Activated CD8-positive, alpha-beta T cell treated with anti-CD3 and anti-CD28 coated beads for 36 hours (primary cell): Measurements from ENCODE around the gene NOM1. TPM values are rescaled to one million over a fixed set of nuclear protein-coding genes. Genes with fewer than 3 reads are reported as not detected.
"Not testable (repeated sequence)": the region's sequence is repeated elsewhere in the genome, so short reads cannot be mapped to it uniquely, and the experiment has no call there.

Experiments
- ATAC-seq: fragments of 200-7000 bp; cut with Tn5 transposase; one replicate; pipeline ENCODE4 v1.10.0; 2021; ENCODE audit warnings: mild to moderate bottlenecking, moderate library complexity
- CTCF ChIA-PET: fragments of 350-600 bp; sonication (Branson Sonifier 250); formaldehyde crosslinking; loops from one replicate; lab custom pipeline; 2021; ENCODE audit warnings: antibody characterized with exemption; lab: Charles Lee
- POLR2A ChIA-PET: fragments of 350-600 bp; sonication (Branson Sonifier 250); formaldehyde crosslinking; loops from one replicate; lab custom pipeline; 2021; ENCODE audit warnings: antibody characterized with exemption; lab: Charles Lee
- DNase-seq: peaks from one replicate; pipeline ENCODE4 v3.0.0-alpha.2; 2020
- H3K27ac Mint-ChIP-seq: one replicate; pipeline ENCODE4 v1.8.0; 2021; ENCODE audit warnings: mild to moderate bottlenecking, mixed read lengths
- H3K27me3 Mint-ChIP-seq: one replicate; pipeline ENCODE4 v1.8.0; 2021; ENCODE audit warnings: mixed read lengths
- H3K36me3 Mint-ChIP-seq: one replicate; pipeline ENCODE4 v1.8.0; 2021; ENCODE audit warnings: low read depth, mixed read lengths
- H3K4me1 Mint-ChIP-seq: one replicate; pipeline ENCODE4 v1.8.0; 2021; ENCODE audit warnings: low read depth, mixed read lengths
- H3K4me3 Mint-ChIP-seq: one replicate; pipeline ENCODE4 v1.8.0; 2021; ENCODE audit warnings: mild to moderate bottlenecking, moderate library complexity, mixed read lengths
- H3K9me3 Mint-ChIP-seq: one replicate; pipeline ENCODE4 v1.8.0; 2021; ENCODE audit warnings: mixed read lengths
- intact Hi-C: fragments of 100-400 bp; cut with micrococcal nuclease; formaldehyde crosslinking; loops from one replicate; pipeline ENCODE4 v1.10.0; 2022
- total RNA-seq, 2 experiments: library from RNA; stranded (reverse); gene quantifications; one replicate each; pipeline ENCODE4 v1.2.3, GENCODE V29; 2021
- TF ChIP-seq, protein P1 (sequence below): fragments of 200-600 bp; IDR thresholded peaks from one replicate; pipeline ENCODE4 v1.8.0; 2022; ENCODE audit warnings: antibody characterized with exemption, mild to moderate bottlenecking

The NOM1 gene
- total RNA-seq, 2 experiments from 2014 or later = 32.4 to 34.0 TPM

DNA sequence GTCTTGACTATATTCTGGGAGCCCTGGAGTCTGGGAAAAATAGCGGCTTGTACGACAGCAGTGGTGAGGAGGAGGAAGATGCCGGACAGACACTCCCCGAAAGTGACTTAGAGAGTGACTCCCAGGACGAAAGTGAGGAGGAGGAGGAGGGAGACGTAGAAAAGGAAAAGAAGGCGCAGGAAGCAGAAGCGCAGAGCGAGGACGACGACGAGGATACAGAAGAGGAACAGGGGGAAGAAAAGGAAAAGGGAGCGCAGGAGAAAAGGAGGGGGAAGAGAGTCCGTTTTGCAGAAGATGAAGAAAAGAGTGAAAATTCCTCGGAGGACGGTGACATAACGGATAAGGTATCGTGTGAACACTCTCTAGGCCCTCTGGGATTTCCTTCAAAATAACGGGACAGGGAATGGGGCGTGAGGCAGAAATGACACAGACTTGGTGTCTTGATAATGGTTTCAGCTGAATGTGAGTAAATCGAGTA lies 908 bp downstream of the NOM1 start:
- ChIA-PET POLR2A (interaction anchor here (0.6 to 4.5 kb wide), 12 partner anchors 8 to 186 kb away, joined by 3 to 20 read pairs (median 4); partner anchors contain the start of gene LMBR1), CTCF (interaction anchor here (0.6 to 4.1 kb wide), 16 partner anchors 8 to 437 kb away, joined by 3 to 29 read pairs (median 4); partner anchors contain the start of gene LMBR1)
- intact Hi-C loops = no loop called here
- peak overlapping the region; percentile 78 for H3K27ac Mint-ChIP-seq
- DNase-seq (no peak), ATAC-seq (no peak)
- TF ChIP-seq, protein P1, sequence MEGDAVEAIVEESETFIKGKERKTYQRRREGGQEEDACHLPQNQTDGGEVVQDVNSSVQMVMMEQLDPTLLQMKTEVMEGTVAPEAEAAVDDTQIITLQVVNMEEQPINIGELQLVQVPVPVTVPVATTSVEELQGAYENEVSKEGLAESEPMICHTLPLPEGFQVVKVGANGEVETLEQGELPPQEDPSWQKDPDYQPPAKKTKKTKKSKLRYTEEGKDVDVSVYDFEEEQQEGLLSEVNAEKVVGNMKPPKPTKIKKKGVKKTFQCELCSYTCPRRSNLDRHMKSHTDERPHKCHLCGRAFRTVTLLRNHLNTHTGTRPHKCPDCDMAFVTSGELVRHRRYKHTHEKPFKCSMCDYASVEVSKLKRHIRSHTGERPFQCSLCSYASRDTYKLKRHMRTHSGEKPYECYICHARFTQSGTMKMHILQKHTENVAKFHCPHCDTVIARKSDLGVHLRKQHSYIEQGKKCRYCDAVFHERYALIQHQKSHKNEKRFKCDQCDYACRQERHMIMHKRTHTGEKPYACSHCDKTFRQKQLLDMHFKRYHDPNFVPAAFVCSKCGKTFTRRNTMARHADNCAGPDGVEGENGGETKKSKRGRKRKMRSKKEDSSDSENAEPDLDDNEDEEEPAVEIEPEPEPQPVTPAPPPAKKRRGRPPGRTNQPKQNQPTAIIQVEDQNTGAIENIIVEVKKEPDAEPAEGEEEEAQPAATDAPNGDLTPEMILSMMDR = no peak
- peaks cover 30% of the 10 kb centered on the region for H3K4me1 Mint-ChIP-seq
- peak overlapping the region; percentile 96 for H3K4me3 Mint-ChIP-seq
- peaks cover 41% of the 10 kb centered on the region for H3K36me3 Mint-ChIP-seq
- H3K9me3 Mint-ChIP-seq = no peaks in the 10 kb centered on the region
- H3K27me3 Mint-ChIP-seq = peaks cover 1% of the 10 kb centered on the region

DNA sequence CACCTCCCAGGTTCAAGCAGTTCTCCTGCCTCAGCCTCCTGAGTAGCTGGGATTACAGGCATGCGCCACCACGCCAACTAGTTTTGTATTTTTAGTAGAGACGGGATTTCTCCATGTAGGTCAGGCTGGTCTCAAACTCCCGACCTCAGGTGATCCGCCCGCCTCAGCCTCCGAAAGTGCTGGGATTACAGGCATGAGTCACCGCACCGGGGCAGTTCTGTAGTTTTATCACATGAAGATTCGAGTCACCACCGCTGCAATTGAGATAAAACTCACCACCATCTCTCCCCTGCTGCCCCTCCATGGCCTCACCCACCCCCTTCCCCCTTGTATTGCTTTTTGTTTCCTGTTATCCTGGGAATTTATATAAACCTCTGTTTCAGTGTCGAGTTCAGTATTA lies 3.7 kb downstream of the NOM1 start:
- Mint-ChIP-seq H3K36me3 (peaks cover 55% of the 10 kb centered on the region), H3K4me1 (peaks cover 40% of the 10 kb centered on the region)
- H3K27ac Mint-ChIP-seq, intact Hi-C loops, ATAC-seq, H3K4me3 Mint-ChIP-seq, H3K27me3 Mint-ChIP-seq, DNase-seq, POLR2A ChIA-PET, H3K9me3 Mint-ChIP-seq: not testable (repeated sequence)
- CTCF ChIA-PET = interaction anchor here (0.7 kb wide), 1 partner anchor 403 kb away, joined by 3 read pairs; no protein-coding TSS in a partner anchor

DNA sequence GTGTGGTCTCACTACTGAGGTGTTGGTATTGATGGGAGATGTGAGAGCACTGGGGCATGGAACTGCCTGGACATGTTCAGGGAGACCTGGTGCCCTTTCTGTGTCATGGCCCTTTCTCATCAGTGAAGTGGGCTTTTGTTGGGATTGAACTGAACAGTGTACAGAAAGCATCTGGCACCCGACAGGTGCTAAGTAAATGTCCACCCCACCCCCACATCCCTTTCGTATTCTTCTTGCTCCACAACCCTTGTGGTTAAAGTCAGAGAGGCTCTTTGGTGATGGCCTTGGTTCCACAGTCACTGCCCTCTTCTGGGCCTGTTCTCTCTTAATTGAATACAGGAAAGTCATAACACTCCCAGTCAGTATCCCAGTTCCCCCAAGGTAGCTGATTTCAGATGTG lies 5.4 kb downstream of the NOM1 start:
- intact Hi-C loops = no loop called here
- Mint-ChIP-seq H3K9me3 (no peaks in the 10 kb centered on the region), H3K36me3 (peaks cover 66% of the 10 kb centered on the region), H3K27ac (no peak overlapping the region), H3K4me3 (no peak overlapping the region), H3K4me1 (peaks cover 40% of the 10 kb centered on the region), H3K27me3 (no peaks in the 10 kb centered on the region)
- CTCF ChIA-PET = no interaction called here
- no peak for DNase-seq
- POLR2A ChIA-PET = interaction anchor here (1.4 kb wide), 1 partner anchor 11 kb away, joined by 3 read pairs; no protein-coding TSS in a partner anchor
- TF ChIP-seq, protein P1 = no peak
- no peak for ATAC-seq

DNA sequence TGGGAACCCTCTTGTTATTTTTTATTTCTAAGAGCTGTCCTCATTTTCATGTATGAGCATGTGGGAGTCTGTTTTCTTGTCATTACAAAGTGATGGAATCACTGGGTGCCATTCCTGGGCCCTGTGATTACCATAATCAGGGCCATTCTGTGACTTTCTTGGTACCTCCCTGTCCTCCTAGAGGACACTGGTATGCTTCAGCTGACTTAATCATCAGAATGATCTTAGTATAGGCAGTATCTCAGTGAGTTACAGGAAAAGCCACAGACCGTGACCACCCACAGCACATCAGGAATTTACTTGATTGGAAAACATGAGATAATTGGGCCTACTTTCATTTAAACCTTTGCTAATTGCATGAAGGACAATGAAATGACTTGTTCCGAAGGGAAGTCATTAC lies 7.2 kb downstream of the NOM1 start:
- POLR2A ChIA-PET = no interaction called here
- peak overlapping the region; percentile 11 for H3K27ac Mint-ChIP-seq
- CTCF ChIA-PET = no interaction called here
- no peak overlapping the region for H3K4me3 Mint-ChIP-seq
- ATAC-seq (no peak), DNase-seq (no peak)
- H3K27me3 Mint-ChIP-seq = no peaks in the 10 kb centered on the region
- intact Hi-C loops = no loop called here
- TF ChIP-seq, protein P1 = no peak
- H3K4me1 Mint-ChIP-seq = peaks cover 32% of the 10 kb centered on the region
- peaks cover 69% of the 10 kb centered on the region for H3K36me3 Mint-ChIP-seq
- no peaks in the 10 kb centered on the region for H3K9me3 Mint-ChIP-seq

DNA sequence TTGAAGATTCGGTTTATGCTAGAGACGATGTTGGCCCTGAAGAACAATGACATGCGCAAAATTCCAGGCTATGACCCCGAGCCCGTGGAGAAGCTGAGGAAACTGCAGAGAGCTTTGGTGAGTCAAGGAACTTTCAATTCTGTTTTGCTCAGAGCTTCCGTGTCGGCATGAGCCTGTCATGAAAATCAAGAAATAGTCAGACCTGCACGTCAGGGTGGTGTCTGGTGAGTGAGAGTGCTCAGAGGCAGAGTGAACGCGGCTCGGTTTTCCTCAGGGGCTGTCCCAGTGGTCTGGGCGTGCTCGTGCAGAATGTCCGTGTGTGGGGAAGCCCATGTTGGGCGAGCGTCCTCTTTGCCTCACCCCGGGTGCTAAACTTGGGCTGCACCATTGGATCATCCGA lies 12.6 kb downstream of the NOM1 start:
- intact Hi-C loops = no loop called here
- no peaks in the 10 kb centered on the region for H3K27me3 Mint-ChIP-seq
- TF ChIP-seq, protein P1 = no peak
- ChIA-PET POLR2A (interaction anchor here (1.2 kb wide), 1 partner anchor 10 kb away, joined by 3 read pairs; no protein-coding TSS in a partner anchor), CTCF (no interaction called here)
- no peak overlapping the region for H3K27ac Mint-ChIP-seq
- H3K4me1 Mint-ChIP-seq = no peaks in the 10 kb centered on the region
- peaks cover 59% of the 10 kb centered on the region for H3K36me3 Mint-ChIP-seq
- no peak overlapping the region for H3K4me3 Mint-ChIP-seq
- no peak for ATAC-seq
- DNase-seq = no peak
- H3K9me3 Mint-ChIP-seq = no peaks in the 10 kb centered on the region
